ENCODE results near the gene IFT43. TPM values are rescaled to one million over a fixed set of nuclear protein-coding genes. Genes with fewer than 3 reads are reported as not detected.
"Not testable (repeated sequence)": the region's sequence is repeated elsewhere in the genome, so short reads cannot be mapped to it uniquely, and the experiment has no call there.

The IFT43 gene
- polyA plus RNA-seq, 4 donors: 28.3 to 51.5 (median 42.0) TPM

- DNase-seq (ENCODE audit: low read depth in 4 of 4, low spot score in 3 of 4): not testable (repeated sequence)
Measured at GRCh38 chr14:76009627-76010026, 24.1 kb downstream of the IFT43 start.

- DNase-seq (ENCODE audit: low read depth in 4 of 4, low spot score in 3 of 4): no peak
Measured at GRCh38 chr14:76011930-76012329, 26.4 kb downstream of the IFT43 start.

GRCh38 chr14:76012354-76012753 is 26.8 kb downstream of the IFT43 start:
- DNase-seq (ENCODE audit: low read depth in 4 of 4, low spot score in 3 of 4): peak in 2 of 4 donors; percentile 29 to 36

GRCh38 chr14:76015191-76015590 is 29.6 kb downstream of the IFT43 start:
- no peak for DNase-seq (ENCODE audit: low read depth in 4 of 4, low spot score in 3 of 4)

GRCh38 chr14:76015668-76016067 is 30.1 kb downstream of the IFT43 start:
- no peak for DNase-seq (ENCODE audit: low read depth in 4 of 4, low spot score in 3 of 4)

GRCh38 chr14:76019676-76020075 is 34.1 kb downstream of the IFT43 start:
- DNase-seq (ENCODE audit: low read depth in 4 of 4, low spot score in 3 of 4): no peak

GRCh38 chr14:76022991-76023390 is 37.4 kb downstream of the IFT43 start:
- no peak for DNase-seq (ENCODE audit: low read depth in 4 of 4, low spot score in 3 of 4)

GRCh38 chr14:76023757-76024156 is 38.2 kb downstream of the IFT43 start:
- no peak for DNase-seq (ENCODE audit: low read depth in 4 of 4, low spot score in 3 of 4)

GRCh38 chr14:76024211-76024907 is 38.8 kb downstream of the IFT43 start:
- DNase-seq (ENCODE audit: low read depth in 4 of 4, low spot score in 3 of 4): no peak

GRCh38 chr14:76034566-76034965 is 49.0 kb downstream of the IFT43 start:
- no peak for DNase-seq (ENCODE audit: low read depth in 4 of 4, low spot score in 3 of 4)

- no peak for DNase-seq (ENCODE audit: low read depth in 4 of 4, low spot score in 3 of 4)
Measured at GRCh38 chr14:76040704-76041103, 55.1 kb downstream of the IFT43 start.

GRCh38 chr14:76045773-76046172 is 60.2 kb downstream of the IFT43 start:
- DNase-seq (ENCODE audit: low read depth in 4 of 4, low spot score in 3 of 4): no peak

- DNase-seq (ENCODE audit: low read depth in 4 of 4, low spot score in 3 of 4): no peak
Measured at GRCh38 chr14:76050250-76050649, 64.7 kb downstream of the IFT43 start.

- DNase-seq (ENCODE audit: low read depth in 4 of 4, low spot score in 3 of 4): peak; percentile 23 to 45 (median 38)
Measured at GRCh38 chr14:76050797-76051392, 65.3 kb downstream of the IFT43 start.

GRCh38 chr14:76051717-76052465 is 66.3 kb downstream of the IFT43 start:
- no peak for DNase-seq (ENCODE audit: low read depth in 4 of 4, low spot score in 3 of 4)

- no peak for DNase-seq (ENCODE audit: low read depth in 4 of 4, low spot score in 3 of 4)
Measured at GRCh38 chr14:76053572-76054355, 68.2 kb downstream of the IFT43 start.

GRCh38 chr14:76055330-76055729 is 69.8 kb downstream of the IFT43 start:
- DNase-seq (ENCODE audit: low read depth in 4 of 4, low spot score in 3 of 4): no peak

- no peak for DNase-seq (ENCODE audit: low read depth in 4 of 4, low spot score in 3 of 4)
Measured at GRCh38 chr14:76056128-76056527, 70.6 kb downstream of the IFT43 start.

GRCh38 chr14:76057914-76058313 is 72.4 kb downstream of the IFT43 start:
- DNase-seq (ENCODE audit: low read depth in 4 of 4, low spot score in 3 of 4): no peak

- DNase-seq (ENCODE audit: low read depth in 4 of 4, low spot score in 3 of 4): no peak
Measured at GRCh38 chr14:76063327-76063726, 77.8 kb downstream of the IFT43 start.

GRCh38 chr14:76065519-76065918 is 80.0 kb downstream of the IFT43 start:
- no peak for DNase-seq (ENCODE audit: low read depth in 4 of 4, low spot score in 3 of 4)

Data from left renal pelvis (tissue), 4 donors.